Neuronal stem cell (in vitro differentiated cells): Measurements from ENCODE around the gene DCC. TPM values are rescaled to one million over a fixed set of nuclear protein-coding genes. Genes with fewer than 3 reads are reported as not detected.
A peak's percentile ranks its signal among the peaks of the same experiment; 100 is the strongest.

Source experiments
- DNase-seq: peaks from one replicate; pipeline ENCODE4 v3.0.0-alpha.2; 2013; ENCODE audit warnings: low spot score
- H2AFZ ChIP-seq: one replicate; pipeline ENCODE4 v1.6.1; 2013; ENCODE audit warnings: mild to moderate bottlenecking, low read length, inconsistent platforms
- H2AK5ac ChIP-seq: 2 replicates; pipeline ENCODE4 v1.6.1; 2013; ENCODE audit warnings: low read depth, mild to moderate bottlenecking, inconsistent platforms, low read length, moderate library complexity, mixed read lengths
- H2BK120ac ChIP-seq: 2 replicates; pipeline ENCODE4 v1.6.1; 2013; ENCODE audit warnings: low read depth, mild to moderate bottlenecking, inconsistent platforms, low read length, moderate library complexity, mixed read lengths
- H2BK12ac ChIP-seq: one replicate; pipeline ENCODE4 v1.6.1; 2013; ENCODE audit warnings: low read length, inconsistent platforms
- H2BK15ac ChIP-seq: 2 replicates; pipeline ENCODE4 v1.6.1; 2013; ENCODE audit warnings: mild to moderate bottlenecking, low read length, inconsistent platforms, mixed read lengths
- H2BK5ac ChIP-seq: one replicate; pipeline ENCODE4 v1.6.1; 2013; ENCODE audit warnings: inconsistent platforms, mild to moderate bottlenecking, low read length, moderate library complexity
- H3K14ac ChIP-seq: one replicate; pipeline ENCODE4 v1.6.1; 2013; ENCODE audit warnings: low read length, inconsistent platforms
- H3K18ac ChIP-seq: 2 replicates; pipeline ENCODE4 v1.6.1; 2013; ENCODE audit warnings: low read length, inconsistent platforms
- H3K23ac ChIP-seq: 2 replicates; pipeline ENCODE4 v1.6.1; 2013; ENCODE audit warnings: low read depth, mild to moderate bottlenecking, mixed read lengths, low read length, inconsistent platforms; ENCODE audit not compliant: poor library complexity
- H3K27ac ChIP-seq: replicated peaks from 3 replicates; pipeline ENCODE4 v1.5.1; 2013; ENCODE audit warnings: low read length, inconsistent platforms
- H3K27me3 ChIP-seq, 3 experiments: 2 replicates each; pipeline ENCODE4 v1.6.1; 2013; ENCODE audit warnings: low read length in 3 of 3, mild to moderate bottlenecking in 2 of 3, inconsistent platforms in 1 of 3, low read depth in 1 of 3, mixed read lengths in 1 of 3, moderate library complexity in 1 of 3; ENCODE audit not compliant: control insufficient read depth in 3 of 3, insufficient read depth in 3 of 3
- H3K36me3 ChIP-seq, 2 donors: replicated peaks in 1 of 2; 2 replicates each; pipeline ENCODE4 v1.6.1; 2013; ENCODE audit warnings: low read length in 2 of 2; ENCODE audit not compliant: control insufficient read depth in 2 of 2, insufficient read depth in 2 of 2
- H3K4ac ChIP-seq: 2 replicates; pipeline ENCODE4 v1.6.1; 2013; ENCODE audit warnings: inconsistent platforms, mild to moderate bottlenecking, low read length, moderate library complexity
- H3K4me1 ChIP-seq, 2 donors: 1 replicate in 1 of 2; 2 replicates in 1 of 2; pipeline ENCODE4 v1.6.1; 2013; ENCODE audit warnings: low read length in 2 of 2, low read depth in 1 of 2; ENCODE audit not compliant: control insufficient read depth in 2 of 2, insufficient read depth in 1 of 2
- H3K4me2 ChIP-seq: one replicate; pipeline ENCODE4 v1.6.1; 2013; ENCODE audit warnings: mild to moderate bottlenecking, low read length, inconsistent platforms; ENCODE audit not compliant: insufficient read depth, poor library complexity, severe bottlenecking
- H3K4me3 ChIP-seq, 2 donors: 2 replicates each; pipeline ENCODE4 v1.5.1; 2013; ENCODE audit warnings: low read length in 2 of 2, mild to moderate bottlenecking in 2 of 2, inconsistent platforms in 1 of 2, moderate library complexity in 1 of 2
- H3K79me1 ChIP-seq: one replicate; pipeline ENCODE4 v1.6.1; 2013; ENCODE audit warnings: low read depth, mild to moderate bottlenecking, inconsistent platforms, low read length, moderate library complexity
- H3K9ac ChIP-seq: one replicate; pipeline ENCODE4 v1.6.1; 2013; ENCODE audit warnings: mild to moderate bottlenecking, low read depth, low read length, inconsistent platforms; ENCODE audit not compliant: poor library complexity
- H3K9me3 ChIP-seq, 2 donors: replicated peaks in 1 of 2; 2 replicates each; pipeline versions ENCODE3 to v1.6.1; 2013; ENCODE audit warnings: low read length in 2 of 2, mild to moderate bottlenecking in 2 of 2, inconsistent platforms in 1 of 2, low read depth in 1 of 2, mixed read lengths in 1 of 2, moderate library complexity in 1 of 2; ENCODE audit not compliant: control insufficient read depth in 2 of 2, insufficient read depth in 1 of 2
- H4K8ac ChIP-seq: one replicate; pipeline ENCODE4 v1.6.1; 2013; ENCODE audit warnings: low read depth, mild to moderate bottlenecking, inconsistent platforms, low read length, moderate library complexity
- H4K91ac ChIP-seq: one replicate; pipeline ENCODE4 v1.6.1; 2013; ENCODE audit warnings: low read length, low read depth, mild to moderate bottlenecking, inconsistent platforms; ENCODE audit not compliant: poor library complexity
- WGBS, 2 donors: extraction: QIAGEN DNeasy Blood & Tissue Kit; methylation state at CpG; one replicate each; pipeline ENCODE4 v1.1.7; 2013; ENCODE audit warnings: missing lambda C conversion rate in 2 of 2, mixed read lengths in 1 of 2; ENCODE audit not compliant: insufficient read length in 2 of 2, insufficient replicate concordance in 1 of 2; ENCODE audit errors: extremely low coverage in 2 of 2; 5-methylcytosine and 5-hydroxymethylcytosine counted together
- polyA plus RNA-seq, 2 experiments: library from polyadenylated mRNA; stranded (reverse); fragments of 200-250 nt; gene quantifications; one replicate each; pipeline ENCODE4 v1.2.3, GENCODE V29; 2013

Gene DCC, protein sequence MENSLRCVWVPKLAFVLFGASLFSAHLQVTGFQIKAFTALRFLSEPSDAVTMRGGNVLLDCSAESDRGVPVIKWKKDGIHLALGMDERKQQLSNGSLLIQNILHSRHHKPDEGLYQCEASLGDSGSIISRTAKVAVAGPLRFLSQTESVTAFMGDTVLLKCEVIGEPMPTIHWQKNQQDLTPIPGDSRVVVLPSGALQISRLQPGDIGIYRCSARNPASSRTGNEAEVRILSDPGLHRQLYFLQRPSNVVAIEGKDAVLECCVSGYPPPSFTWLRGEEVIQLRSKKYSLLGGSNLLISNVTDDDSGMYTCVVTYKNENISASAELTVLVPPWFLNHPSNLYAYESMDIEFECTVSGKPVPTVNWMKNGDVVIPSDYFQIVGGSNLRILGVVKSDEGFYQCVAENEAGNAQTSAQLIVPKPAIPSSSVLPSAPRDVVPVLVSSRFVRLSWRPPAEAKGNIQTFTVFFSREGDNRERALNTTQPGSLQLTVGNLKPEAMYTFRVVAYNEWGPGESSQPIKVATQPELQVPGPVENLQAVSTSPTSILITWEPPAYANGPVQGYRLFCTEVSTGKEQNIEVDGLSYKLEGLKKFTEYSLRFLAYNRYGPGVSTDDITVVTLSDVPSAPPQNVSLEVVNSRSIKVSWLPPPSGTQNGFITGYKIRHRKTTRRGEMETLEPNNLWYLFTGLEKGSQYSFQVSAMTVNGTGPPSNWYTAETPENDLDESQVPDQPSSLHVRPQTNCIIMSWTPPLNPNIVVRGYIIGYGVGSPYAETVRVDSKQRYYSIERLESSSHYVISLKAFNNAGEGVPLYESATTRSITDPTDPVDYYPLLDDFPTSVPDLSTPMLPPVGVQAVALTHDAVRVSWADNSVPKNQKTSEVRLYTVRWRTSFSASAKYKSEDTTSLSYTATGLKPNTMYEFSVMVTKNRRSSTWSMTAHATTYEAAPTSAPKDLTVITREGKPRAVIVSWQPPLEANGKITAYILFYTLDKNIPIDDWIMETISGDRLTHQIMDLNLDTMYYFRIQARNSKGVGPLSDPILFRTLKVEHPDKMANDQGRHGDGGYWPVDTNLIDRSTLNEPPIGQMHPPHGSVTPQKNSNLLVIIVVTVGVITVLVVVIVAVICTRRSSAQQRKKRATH (N-terminal part only)
- polyA plus RNA-seq (2013, experiment 1 of 2) = 0.85 TPM
- 0.94 TPM for polyA plus RNA-seq (2013, experiment 2 of 2)

DNA sequence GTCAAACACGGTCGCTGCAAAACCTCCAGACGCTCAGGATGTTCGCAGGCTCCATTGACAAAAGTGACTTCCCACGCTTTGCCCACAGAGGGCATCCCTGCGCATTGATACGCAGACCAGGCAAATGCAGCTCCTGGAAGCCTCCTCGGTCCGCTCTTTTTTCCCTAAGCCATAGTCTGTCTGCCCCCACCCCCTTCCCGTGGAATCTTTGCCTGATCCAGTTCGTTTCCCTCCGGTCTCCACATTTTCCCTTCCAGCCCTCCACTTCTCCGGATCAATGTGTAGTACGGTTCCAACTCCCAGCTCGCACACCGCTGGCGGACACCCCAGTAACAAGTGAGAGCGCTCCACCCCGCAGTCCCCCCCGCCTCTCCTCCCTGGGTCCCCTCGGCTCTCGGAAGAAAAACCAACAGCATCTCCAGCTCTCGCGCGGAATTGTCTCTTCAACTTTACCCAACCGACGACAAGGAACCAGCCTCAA lies at the start of gene DCC:
Gene DCC (plus strand): TSS at position 307 of the 481 bp plus-strand sequence. CDS start 591 bp downstream, outside the sequence.
- Histone ChIP-seq H3K4me2 (peak within 1 kb of the TSS; percentile 93), H3K9ac (peak within 1 kb of the TSS; percentile 85), H2BK5ac (no peak within 1 kb of the TSS), H4K91ac (no peak within 1 kb of the TSS), H2AFZ (peak within 1 kb of the TSS; percentile 86), H3K4me3 (peak within 1 kb of the TSS; percentile 62 to 78), H3K9me3 (no peaks in the 10 kb centered on the region), H2BK120ac (no peak within 1 kb of the TSS), H2AK5ac (no peak within 1 kb of the TSS), H2BK12ac (no peak within 1 kb of the TSS), H3K23ac (no peak within 1 kb of the TSS), H3K18ac (peak within 1 kb of the TSS; percentile 93), H3K14ac (peak within 1 kb of the TSS; percentile 43), H3K4me1 (peaks cover 3 to 7% of the 10 kb centered on the region in 2 donors), H3K4ac (no peak within 1 kb of the TSS), H3K27me3 (peaks cover 0 to 23% (median 5%) of the 10 kb centered on the region in 3 experiments), H3K79me1 (no peaks in the 10 kb centered on the region), H3K36me3 (no peaks in the 10 kb centered on the region), H2BK15ac (no peak within 1 kb of the TSS), H4K8ac (no peak within 1 kb of the TSS), H3K27ac (no peak within 1 kb of the TSS)
- DNase-seq = peak; percentile 67
- WGBS, 2 donors = no CpG with 5 or more reads among the region's 27 CpGs

DNA sequence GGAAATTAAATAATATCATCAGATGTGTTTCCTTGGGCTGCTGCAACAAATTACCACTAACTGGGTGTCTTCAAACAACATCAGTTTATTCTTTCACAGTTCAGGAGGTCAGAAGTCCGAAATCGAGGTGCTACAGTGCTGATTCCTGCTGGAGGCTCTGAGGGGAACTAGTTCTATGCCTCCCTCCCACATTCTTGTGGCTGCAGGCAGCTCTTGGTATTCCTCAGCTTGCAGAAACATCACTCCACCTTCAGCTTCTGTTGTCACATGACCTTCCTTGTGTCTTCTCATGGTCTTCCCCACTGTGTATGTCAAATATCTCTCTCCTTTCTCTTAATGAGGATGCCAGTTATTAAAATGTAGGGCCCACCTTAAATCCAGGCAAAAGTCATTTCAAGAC lies 29.3 kb upstream of the DCC start:
- Histone ChIP-seq H3K27me3 (no peaks in the 10 kb centered on the region), H3K27ac (no peak overlapping the region), H3K36me3 (no peaks in the 10 kb centered on the region), H2BK5ac (no peak overlapping the region), H2AK5ac (no peak overlapping the region), H3K18ac (no peak overlapping the region), H4K8ac (no peak overlapping the region), H3K23ac (no peak overlapping the region), H2BK120ac (no peak overlapping the region), H3K4ac (no peak overlapping the region), H3K79me1 (no peaks in the 10 kb centered on the region), H2AFZ (no peak overlapping the region), H4K91ac (no peak overlapping the region), H3K4me3 (no peak overlapping the region), H3K14ac (no peak overlapping the region), H3K4me1 (peaks cover 0 to 3% of the 10 kb centered on the region in 2 donors), H2BK15ac (no peak overlapping the region), H3K9ac (no peak overlapping the region), H3K9me3 (no peaks in the 10 kb centered on the region), H3K4me2 (no peak overlapping the region), H2BK12ac (no peak overlapping the region)
- WGBS, 2 donors = no CpG with 5 or more reads among the region's 2 CpGs
- no peak for DNase-seq

DNA sequence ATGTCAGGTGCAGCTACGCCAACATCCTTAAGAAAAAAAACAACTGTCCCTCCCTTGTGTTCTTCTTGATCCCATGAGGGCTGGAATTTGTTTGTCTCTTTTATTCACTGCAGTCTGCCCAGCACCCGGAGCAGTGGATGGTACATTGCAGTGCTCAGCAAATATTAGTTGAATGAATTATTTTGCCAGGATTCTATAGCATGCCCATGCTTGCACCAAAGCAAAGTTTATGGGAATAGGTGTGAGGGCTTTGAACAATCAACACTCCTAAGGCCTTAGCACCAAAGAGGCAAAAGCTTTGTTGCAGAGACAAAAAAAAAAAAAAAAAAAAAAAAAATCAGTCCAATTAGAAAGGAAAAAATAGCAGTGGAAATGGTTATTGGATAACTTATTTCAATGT lies 28.7 kb upstream of the DCC start:
- Histone ChIP-seq H2BK120ac (no peak overlapping the region), H2BK15ac (no peak overlapping the region)
- no CpG with 5 or more reads among the region's 2 CpGs for whole genome bisulfite sequencing, 2 donors

More for the DNA sequence above, 28.7 kb upstream of the DCC start:
- peaks cover 0 to 3% of the 10 kb centered on the region in 2 donors for H3K4me1 ChIP-seq
- no peak overlapping the region for H3K23ac ChIP-seq
- no peak overlapping the region for H3K4ac ChIP-seq
- no peak overlapping the region for H2BK12ac ChIP-seq
- no peak for DNase-seq
- no peak overlapping the region for H3K9ac ChIP-seq
- no peak overlapping the region for H4K91ac ChIP-seq
- no peak overlapping the region for H2AFZ ChIP-seq
- H3K36me3 ChIP-seq = no peaks in the 10 kb centered on the region
- H3K14ac ChIP-seq = no peak overlapping the region
- H3K27ac ChIP-seq = no peak overlapping the region
- H3K9me3 ChIP-seq = peaks cover 0 to 2% of the 10 kb centered on the region in 2 donors
- H2BK5ac ChIP-seq = no peak overlapping the region
- H3K79me1 ChIP-seq = no peaks in the 10 kb centered on the region
- no peak overlapping the region for H3K18ac ChIP-seq
- no peaks in the 10 kb centered on the region for H3K27me3 ChIP-seq
- H3K4me3 ChIP-seq = no peak overlapping the region
- no peak overlapping the region for H2AK5ac ChIP-seq
- no peak overlapping the region for H3K4me2 ChIP-seq
- H4K8ac ChIP-seq = no peak overlapping the region
